NCI-H510A (cell line): Measurements from ENCODE around the gene LTBP2.

Source experiments
- DNase-seq: peaks from one replicate; lab custom pipeline; 2025; lab: John Stamatoyannopoulos, UW

LTBP2 gene

GRCh38 chr14:74638066-74638465, 26.0 kb upstream of the LTBP2 start:
- DNase-seq = no peak

DNA sequence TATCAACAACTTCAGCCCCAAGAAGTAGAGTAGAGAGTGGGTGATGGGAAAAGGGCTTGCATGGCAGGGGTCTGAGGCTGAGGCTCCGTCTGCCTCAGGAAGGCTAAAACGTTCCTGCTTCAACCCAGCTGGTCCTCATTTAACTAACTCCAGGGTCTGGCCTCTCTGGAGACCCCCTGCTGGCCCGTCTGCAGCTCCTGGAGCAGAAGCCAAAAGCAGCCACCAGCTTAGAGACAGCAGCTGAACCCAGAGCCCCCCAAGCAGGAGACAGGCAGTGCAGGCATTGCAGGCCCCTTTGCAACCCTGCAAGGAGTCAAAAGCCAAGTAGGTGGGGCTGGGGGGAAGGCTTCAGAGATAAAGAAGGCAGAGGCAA, 25.1 kb upstream of the LTBP2 start:
- no peak for DNase-seq

DNA sequence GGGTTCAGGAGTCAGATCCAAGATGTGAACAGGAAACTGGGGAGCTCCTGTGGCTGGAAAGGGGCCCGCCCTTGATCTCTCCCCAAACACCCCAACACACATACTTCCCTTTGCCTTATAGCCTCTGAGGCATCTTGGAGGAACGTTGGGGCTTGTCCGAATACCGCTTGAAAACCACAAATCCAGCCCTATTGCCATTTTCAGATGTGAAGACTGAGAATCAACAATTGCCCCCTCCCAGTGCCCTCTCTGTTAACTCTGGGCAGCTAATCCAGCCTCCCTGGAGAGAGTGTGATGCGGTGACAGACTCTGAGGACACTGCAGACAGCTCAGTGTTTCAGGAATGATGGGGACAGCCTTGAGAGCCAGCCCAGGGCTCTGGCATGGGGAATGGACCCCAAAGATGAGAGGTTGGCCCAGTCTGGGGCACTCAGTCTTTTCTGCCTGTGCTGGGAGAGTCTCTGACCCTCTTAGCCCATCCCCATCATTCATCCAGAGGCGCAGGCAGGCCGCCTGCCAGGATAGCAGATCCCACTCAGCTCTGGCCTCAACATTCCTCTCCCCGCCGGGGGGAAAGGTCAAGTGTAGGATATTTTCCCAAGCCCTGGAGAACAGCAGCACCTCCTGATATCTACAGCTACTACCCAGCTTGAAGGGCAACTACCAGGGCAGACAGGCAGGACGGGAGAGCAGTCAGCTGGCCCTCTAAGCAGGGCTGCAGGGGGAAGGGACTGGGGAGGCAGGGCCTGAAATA, 24.6 kb upstream of the LTBP2 start:
- DNase-seq = no peak

- no peak for DNase-seq
Observed at GRCh38 chr14:74635847-74636246, 23.8 kb upstream of the LTBP2 start.

- no peak for DNase-seq
Observed at GRCh38 chr14:74634964-74635363, 22.9 kb upstream of the LTBP2 start.

DNA sequence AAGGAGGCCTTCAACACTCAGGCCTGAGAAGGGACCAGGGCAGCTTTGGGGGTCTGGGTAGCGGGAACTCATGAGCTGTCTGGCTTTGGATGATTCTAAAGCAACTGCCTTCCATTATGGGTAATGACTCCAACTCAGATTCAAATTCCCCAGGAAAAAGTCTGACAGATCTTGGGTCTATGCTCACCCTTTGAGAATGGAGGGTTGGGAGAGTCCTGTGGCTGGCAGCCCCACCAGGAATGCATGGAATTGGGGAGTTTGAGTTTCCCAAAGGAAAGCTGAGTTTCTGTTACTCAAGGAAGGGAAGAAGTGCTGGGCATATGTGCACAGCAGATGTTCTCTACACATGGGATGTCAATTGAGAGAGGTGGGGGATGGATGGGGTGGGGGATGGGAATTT, 22.4 kb upstream of the LTBP2 start:
- DNase-seq = no peak

DNA sequence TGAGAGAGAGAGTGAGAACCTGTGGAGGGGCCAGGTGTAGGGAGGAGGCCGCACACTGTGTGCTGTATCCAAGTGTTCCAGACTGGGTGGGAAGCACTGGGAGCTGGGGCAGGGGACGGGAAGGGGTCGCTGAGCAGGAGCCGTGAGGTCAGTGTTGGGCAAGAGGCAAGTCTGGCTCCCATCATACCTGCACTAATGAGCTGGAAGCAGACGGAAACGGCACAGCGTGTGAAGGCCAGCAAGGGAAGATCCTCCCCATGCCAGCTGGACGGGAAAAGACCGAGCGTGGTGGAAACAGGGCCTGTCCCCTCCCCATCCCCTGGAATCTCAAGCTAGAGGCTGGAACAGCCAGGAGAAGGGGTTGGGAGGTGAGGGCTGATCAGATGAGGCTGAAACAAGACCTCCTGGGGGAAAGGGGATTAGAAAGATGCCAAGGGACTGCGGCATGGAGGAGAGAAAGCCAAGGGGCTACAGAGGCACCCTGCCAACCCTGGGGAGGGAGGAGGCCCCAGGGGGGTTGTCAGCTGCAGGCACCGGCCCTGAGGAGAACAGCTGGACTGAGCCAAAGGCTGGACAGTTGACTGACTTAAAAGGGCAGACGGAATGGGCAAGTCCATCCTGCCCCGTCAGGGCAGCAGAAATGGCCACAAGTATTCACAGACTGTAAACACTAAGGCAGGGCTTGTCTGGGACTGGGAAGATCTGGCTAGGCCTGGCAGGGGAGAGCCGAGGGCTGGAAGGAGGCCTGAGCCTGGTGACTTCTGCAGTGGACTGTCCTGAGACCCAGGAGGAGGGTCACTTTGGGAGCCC, 19.0 kb upstream of the LTBP2 start:
- no peak for DNase-seq

DNA sequence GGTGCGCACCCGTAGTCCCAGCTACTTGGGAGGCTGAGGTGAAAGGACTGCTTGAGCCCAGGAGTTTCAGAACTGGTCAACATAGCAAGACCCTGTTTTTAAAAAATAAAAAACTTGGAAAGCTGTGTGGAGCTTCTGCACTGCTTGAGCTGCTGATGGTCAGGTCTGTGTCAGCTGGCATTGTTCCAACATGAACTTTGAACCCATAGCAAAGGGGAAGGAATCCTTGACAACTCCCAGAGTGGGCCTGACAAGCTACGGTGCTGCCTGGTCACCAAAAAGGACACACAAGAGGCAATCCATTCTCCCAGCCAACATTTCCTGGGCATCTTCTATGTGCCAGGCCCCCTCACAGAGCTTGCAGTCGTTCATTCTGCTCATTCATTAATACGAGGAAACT, 16.4 kb upstream of the LTBP2 start:
- no peak for DNase-seq

GRCh38 chr14:74627076-74627475, 15.0 kb upstream of the LTBP2 start:
- no peak for DNase-seq

GRCh38 chr14:74622257-74622656, 10.2 kb upstream of the LTBP2 start:
- DNase-seq = no peak

DNA sequence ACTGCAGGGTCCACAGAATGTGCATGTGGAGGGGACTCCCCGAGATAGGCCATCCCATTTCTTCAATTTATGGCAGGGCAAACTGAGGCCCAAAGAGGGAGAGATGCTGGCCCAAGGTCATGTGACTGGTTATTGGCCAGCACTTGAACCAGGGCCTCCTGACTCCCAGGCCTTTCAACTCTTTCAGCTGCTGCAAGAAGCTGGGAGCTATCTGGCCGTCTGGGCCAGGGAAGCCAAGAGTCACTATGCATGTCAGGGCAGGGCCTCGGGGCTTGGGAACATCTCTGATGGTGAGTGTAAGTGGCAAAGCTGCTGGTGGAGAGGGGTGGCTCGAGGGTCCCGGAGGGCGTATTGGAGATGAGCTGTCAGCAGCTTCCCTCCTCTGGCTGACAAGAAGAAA, 9.5 kb upstream of the LTBP2 start:
- DNase-seq = no peak

DNA sequence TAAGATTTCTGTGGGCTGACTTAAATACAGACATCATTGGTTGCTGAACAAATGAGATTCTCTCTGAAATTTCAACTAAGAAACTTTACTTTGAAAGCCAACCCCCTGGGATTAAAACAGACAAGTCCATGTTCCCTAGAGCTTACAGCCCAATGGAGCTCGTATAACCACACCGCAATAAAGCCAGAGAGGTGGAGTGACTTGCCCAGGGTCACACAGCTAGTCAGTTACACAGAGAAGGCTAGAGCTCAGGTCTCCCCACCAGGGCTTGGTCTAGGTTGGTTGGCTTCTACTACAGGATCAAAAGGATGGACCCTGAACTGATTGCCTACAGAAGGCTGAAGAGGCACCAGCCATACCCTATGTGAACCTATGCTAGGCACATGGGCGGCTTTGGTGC, 8.9 kb upstream of the LTBP2 start:
- DNase-seq = no peak

- DNase-seq = no peak
Observed at GRCh38 chr14:74620497-74620921, 8.5 kb upstream of the LTBP2 start.

DNA sequence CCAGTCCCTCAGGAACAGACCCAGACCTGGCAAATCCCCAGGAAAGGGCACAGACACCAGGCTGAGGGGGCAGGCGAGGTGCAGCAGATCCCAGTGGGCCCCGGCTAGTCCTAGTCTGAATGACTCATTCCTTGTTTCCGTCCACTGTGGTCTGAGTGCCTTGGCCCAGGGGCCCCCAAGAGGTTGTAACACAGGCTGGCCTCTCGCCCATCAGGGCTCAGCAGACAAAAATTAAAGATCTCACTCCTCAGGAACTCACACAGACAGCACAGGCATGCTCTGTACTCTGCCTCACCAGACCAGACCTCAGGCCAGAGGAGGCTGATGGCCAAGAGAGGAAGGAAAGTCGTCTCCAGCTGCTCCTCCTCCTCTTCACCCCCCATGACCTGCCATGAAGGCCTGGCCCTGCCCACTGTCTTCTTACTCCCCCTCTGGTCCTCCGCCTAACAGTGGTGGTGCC, 7.7 kb upstream of the LTBP2 start:
- DNase-seq = no peak

- no peak for DNase-seq
Observed at GRCh38 chr14:74618078-74618952, 6.3 kb upstream of the LTBP2 start.

- no peak for DNase-seq
Observed at GRCh38 chr14:74616996-74617700, 5.1 kb upstream of the LTBP2 start.

DNA sequence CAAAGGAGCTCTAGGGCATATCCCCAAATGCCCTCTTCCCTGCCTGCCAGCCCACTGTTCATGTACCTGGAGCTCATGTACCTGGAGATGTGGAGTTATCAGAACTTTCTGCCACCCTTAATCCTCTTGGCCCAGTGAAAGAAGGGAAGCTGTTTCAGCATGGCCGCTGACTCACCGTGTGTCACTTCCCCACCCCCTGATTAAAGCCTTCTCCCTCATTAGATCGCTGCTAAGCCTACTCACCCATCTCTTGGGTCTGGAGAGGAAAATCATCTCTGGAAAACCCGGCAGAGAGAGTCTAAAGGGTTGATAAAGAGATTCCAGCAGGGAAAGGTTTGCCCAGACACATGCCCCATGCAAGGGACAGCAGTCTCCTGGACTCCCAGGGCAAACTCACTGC, 4.5 kb upstream of the LTBP2 start:
- DNase-seq = no peak

- no peak for DNase-seq
Observed at GRCh38 chr14:74615735-74616134, 3.7 kb upstream of the LTBP2 start.

- DNase-seq = no peak
Observed at GRCh38 chr14:74614508-74615495, 2.8 kb upstream of the LTBP2 start.

DNA sequence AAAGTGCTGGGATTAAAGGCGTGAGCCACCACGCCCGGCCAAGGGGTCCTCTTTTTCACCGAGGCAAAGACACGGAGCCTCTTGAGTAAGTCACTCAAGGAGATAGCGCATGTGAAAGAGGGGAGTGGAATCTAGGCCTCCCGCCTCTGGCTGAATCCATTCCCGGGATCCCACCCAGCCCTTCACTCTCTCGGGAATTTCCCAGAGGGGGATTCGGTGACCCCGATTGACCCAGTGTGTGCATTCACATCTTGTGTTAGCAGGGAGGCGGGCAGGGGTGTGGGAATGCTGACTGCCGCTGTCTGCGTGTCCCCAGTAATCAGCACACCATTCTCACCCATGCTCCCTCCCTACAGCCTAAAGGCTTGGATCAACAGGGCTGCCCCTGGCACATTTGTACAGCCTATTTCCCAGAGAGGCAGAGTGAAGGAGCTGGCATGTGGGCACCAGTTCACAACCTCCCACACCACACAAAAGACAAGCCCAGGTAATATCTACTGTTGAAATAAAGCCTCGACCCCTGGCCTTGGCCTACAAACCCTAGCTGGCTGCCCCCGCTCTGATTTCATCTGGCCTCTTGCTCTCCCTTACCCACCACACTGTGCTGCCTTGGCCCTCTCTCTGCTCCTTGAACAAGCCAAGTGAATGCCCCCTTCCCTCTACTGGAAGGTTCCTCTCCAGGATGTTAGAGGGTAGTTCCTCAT, 1.3 kb upstream of the LTBP2 start:
- no peak for DNase-seq
